SK-N-SH treated with all-trans-retinoic acid at 6 μM for 48 hours (cell line): ENCODE data around the gene ADPRH.
A peak's percentile ranks its signal among the peaks of the same experiment; 100 is the strongest.

Source experiments
- ARNTL ChIP-seq: fragments of 450-650 bp; formaldehyde crosslinking; IDR thresholded peaks from 2 replicates; pipeline ENCODE4 v1.5.0; 2020; ENCODE audit warnings: low read depth, mild to moderate bottlenecking, moderate library complexity, borderline replicate concordance
- CSDC2 ChIP-seq: fragments of 250-450 bp; sonication (Bioruptor Pico); IDR thresholded peaks from 2 replicates; pipeline ENCODE4 v1.5.0; 2020; ENCODE audit warnings: mild to moderate bottlenecking, moderate library complexity
- CSRNP3 ChIP-seq: fragments of 250-450 bp; sonication (Bioruptor Pico); IDR thresholded peaks from 2 replicates; pipeline ENCODE4 v1.5.1; 2021; ENCODE audit warnings: mild to moderate bottlenecking, moderate library complexity
- POU6F1 ChIP-seq: fragments of 250-450 bp; sonication (Bioruptor Pico); IDR thresholded peaks from 2 replicates; pipeline ENCODE4 v1.8.0; 2021; ENCODE audit warnings: low read depth, mild to moderate bottlenecking, moderate library complexity, borderline replicate concordance
- PPARA ChIP-seq: fragments of 250-450 bp; sonication (Bioruptor Pico); IDR thresholded peaks from 2 replicates; pipeline ENCODE4 v1.5.0; 2020; ENCODE audit warnings: mild to moderate bottlenecking, borderline replicate concordance
- RARB ChIP-seq: fragments of 250-450 bp; sonication (Bioruptor Pico); IDR thresholded peaks from 2 replicates; pipeline ENCODE4 v1.8.0; 2021; ENCODE audit warnings: mild to moderate bottlenecking, moderate library complexity
- TOX ChIP-seq: fragments of 250-450 bp; sonication (Bioruptor Pico); IDR thresholded peaks from 2 replicates; pipeline ENCODE4 v1.8.0; 2021; ENCODE audit warnings: mild to moderate bottlenecking, moderate library complexity, borderline replicate concordance
- ZC3H10 ChIP-seq: fragments of 250-450 bp; sonication (Bioruptor Pico); IDR thresholded peaks from 2 replicates; pipeline ENCODE4 v1.5.1; 2021; ENCODE audit warnings: mild to moderate bottlenecking, moderate library complexity

Gene ADPRH

GRCh38 chr3:119637679-119638477 is 58.6 kb downstream of the ADPRH start (continued):
- TF ChIP-seq PPARA (no peak), TOX (CRISPR knock-in tag) (no peak), POU6F1 (CRISPR knock-in tag) (no peak), CSRNP3 (CRISPR knock-in tag) (no peak; the same call in 1 of the 2 replicates), ZC3H10 (peak; percentile 27; the same call in 1 of the 2 replicates), ARNTL (no peak), RARB (no peak), CSDC2 (CRISPR knock-in tag) (peak; percentile 86; the same call in 1 of the 2 replicates)
